Activated B cell treated with CpG ODN at 0.5 μM for 24 hours (primary cell): ENCODE measurements around the gene NID1. TPM values are rescaled to one million over a fixed set of nuclear protein-coding genes. Genes with fewer than 3 reads are reported as not detected.

Experiments used
- ATAC-seq: fragments of 200-7000 bp; cut with Tn5 transposase; one replicate; pipeline ENCODE4 v1.10.0; 2021; ENCODE audit warnings: low read depth, mild to moderate bottlenecking, moderate library complexity
- CTCF ChIA-PET: fragments of 350-600 bp; sonication (Branson Sonifier 250); formaldehyde crosslinking; loops from one replicate; lab custom pipeline; 2021; ENCODE audit warnings: antibody characterized with exemption; lab: Charles Lee
- POLR2A ChIA-PET: fragments of 350-600 bp; sonication (Branson Sonifier 250); formaldehyde crosslinking; loops from one replicate; lab custom pipeline; 2021; ENCODE audit warnings: antibody characterized with exemption; lab: Charles Lee
- DNase-seq: peaks from one replicate; pipeline ENCODE4 v3.0.0; 2022
- H3K27ac Mint-ChIP-seq: one replicate; pipeline ENCODE4 v1.8.0; 2020; ENCODE audit warnings: mixed read lengths
- H3K27me3 Mint-ChIP-seq: one replicate; pipeline ENCODE4 v1.8.0; 2021; ENCODE audit warnings: mixed read lengths
- H3K36me3 Mint-ChIP-seq: one replicate; pipeline ENCODE4 v1.8.0; 2021; ENCODE audit warnings: low read depth, mixed read lengths
- H3K4me1 Mint-ChIP-seq: one replicate; pipeline ENCODE4 v1.8.0; 2021; ENCODE audit warnings: mixed read lengths
- H3K4me3 Mint-ChIP-seq: one replicate; pipeline ENCODE4 v1.8.0; 2020; ENCODE audit warnings: mild to moderate bottlenecking, mixed read lengths
- H3K9me3 Mint-ChIP-seq: one replicate; pipeline ENCODE4 v1.8.0; 2020; ENCODE audit warnings: mixed read lengths
- CTCF ChIP-seq: fragments of 200-600 bp; IDR thresholded peaks from one replicate; pipeline ENCODE4 v1.8.0; 2022; ENCODE audit warnings: antibody characterized with exemption, mild to moderate bottlenecking
- intact Hi-C: fragments of 100-400 bp; cut with micrococcal nuclease; formaldehyde crosslinking; loops from one replicate; pipeline ENCODE4 v1.15.1; 2024
- total RNA-seq: library from RNA; stranded (reverse); gene quantifications from 2 replicates; pipeline ENCODE4 v1.2.3, GENCODE V29; 2022

The NID1 gene
- total RNA-seq, 1 donor from 2014 or later, result 0.04 TPM

GRCh38 chr1:236103646-236104218, 38.8 kb upstream of the NID1 start:
- Mint-ChIP-seq H3K36me3 (no peaks in the 10 kb centered on the region), H3K27ac (no peak overlapping the region), H3K9me3 (no peaks in the 10 kb centered on the region), H3K27me3 (peaks cover 4% of the 10 kb centered on the region), H3K4me1 (peaks cover 2% of the 10 kb centered on the region), H3K4me3 (no peak overlapping the region)
- no peak for DNase-seq
- ChIA-PET POLR2A (no interaction called here), CTCF (interaction anchor here (1.0 to 3.4 kb wide), 4 partner anchors 132 to 387 kb away, joined by 3 to 23 read pairs (median 3); no protein-coding TSS in a partner anchor)
- peak; percentile 52 for TF ChIP-seq CTCF
- ATAC-seq, result peak; percentile 67
- intact Hi-C loops, result loop anchor here (1.0 to 5.0 kb wide), 5 partner anchors 242 to 1459 kb away; no protein-coding TSS in a partner anchor

GRCh38 chr1:236103059-236103458, 38.2 kb upstream of the NID1 start:
- TF ChIP-seq CTCF, result no peak
- Mint-ChIP-seq H3K27ac (no peak overlapping the region), H3K4me3 (no peak overlapping the region), H3K27me3 (peaks cover 6% of the 10 kb centered on the region), H3K9me3 (no peaks in the 10 kb centered on the region), H3K36me3 (no peaks in the 10 kb centered on the region), H3K4me1 (peaks cover 2% of the 10 kb centered on the region)
- POLR2A ChIA-PET, result no interaction called here
- CTCF ChIA-PET, result interaction anchor here (1.1 to 1.2 kb wide), 2 partner anchors 131 to 1459 kb away, joined by 3 read pairs; no protein-coding TSS in a partner anchor
- ATAC-seq, result no peak
- no peak for DNase-seq
- intact Hi-C loops, result loop anchor here (1.0 to 5.0 kb wide), 5 partner anchors 242 to 1459 kb away; no protein-coding TSS in a partner anchor

- H3K9me3 Mint-ChIP-seq, result no peaks in the 10 kb centered on the region
- no peak overlapping the region for H3K4me3 Mint-ChIP-seq
- H3K27me3 Mint-ChIP-seq, result peaks cover 6% of the 10 kb centered on the region
- peaks cover 2% of the 10 kb centered on the region for H3K4me1 Mint-ChIP-seq
- DNase-seq, result no peak
- no peak overlapping the region for H3K27ac Mint-ChIP-seq
- ChIA-PET POLR2A (no interaction called here), CTCF (interaction anchor here (1.1 kb wide), 1 partner anchor 1460 kb away, joined by 3 read pairs; no protein-coding TSS in a partner anchor)
- no peak for TF ChIP-seq CTCF
- intact Hi-C loops, result loop anchor here (1.0 to 5.0 kb wide), 5 partner anchors 243 to 1460 kb away; no protein-coding TSS in a partner anchor
- H3K36me3 Mint-ChIP-seq, result no peaks in the 10 kb centered on the region
- ATAC-seq, result no peak
Measured at GRCh38 chr1:236102611-236103010, 37.7 kb upstream of the NID1 start.

GRCh38 chr1:236101233-236102200, 36.6 kb upstream of the NID1 start:
- ATAC-seq (no peak), DNase-seq (no peak)
- H3K27ac Mint-ChIP-seq, result no peak overlapping the region
- intact Hi-C loops, result loop anchor here (5.0 kb wide), 1 partner anchor 1286 kb away; no protein-coding TSS in a partner anchor
- H3K4me1 Mint-ChIP-seq, result peaks cover 2% of the 10 kb centered on the region
- H3K4me3 Mint-ChIP-seq, result no peak overlapping the region
- POLR2A ChIA-PET, result no interaction called here
- H3K36me3 Mint-ChIP-seq, result no peaks in the 10 kb centered on the region
- peaks cover 6% of the 10 kb centered on the region for H3K27me3 Mint-ChIP-seq
- TF ChIP-seq CTCF, result no peak
- CTCF ChIA-PET, result no interaction called here
- no peaks in the 10 kb centered on the region for H3K9me3 Mint-ChIP-seq

GRCh38 chr1:236100799-236101198, 35.9 kb upstream of the NID1 start:
- Mint-ChIP-seq H3K36me3 (peaks cover 1% of the 10 kb centered on the region), H3K4me1 (peaks cover 2% of the 10 kb centered on the region), H3K9me3 (peaks cover 1% of the 10 kb centered on the region), H3K4me3 (no peak overlapping the region), H3K27ac (no peak overlapping the region), H3K27me3 (peaks cover 6% of the 10 kb centered on the region)
- ATAC-seq, result no peak
- ChIA-PET POLR2A (no interaction called here), CTCF (no interaction called here)
- no peak for DNase-seq
- TF ChIP-seq CTCF, result no peak
- intact Hi-C loops, result loop anchor here (5.0 kb wide), 1 partner anchor 1287 kb away; no protein-coding TSS in a partner anchor
